ENCODE data around the gene TIPARP. TPM values are rescaled to one million over a fixed set of nuclear protein-coding genes. Genes with fewer than 3 reads are reported as not detected.

Gene TIPARP
- total and polyA plus RNA-seq, 2 of the 8 experiments (the other 6 are each of a cell fraction or from before 2014, with no cell fraction given): 1.6 to 5.8 TPM

Other genes starting within 250 kb of the TIPARP start
- 192 and 208 TPM in 2 replicates for gene SSR3, start 119.5 kb upstream of the TIPARP start, total RNA-seq (2021; fragmentation: NEBNext Ultra II Directional; extraction: Animal tissue kit (Norgen Biotek cat#: 25700))
- 59.5 and 92.7 TPM in 2 replicates for gene SSR3, start 119.5 kb upstream of the TIPARP start, polyA plus RNA-seq (2011; rRNA removed)
- gene LEKR1, start 151.8 kb downstream of the TIPARP start, total RNA-seq (2021; fragmentation: NEBNext Ultra II Directional; extraction: Animal tissue kit (Norgen Biotek cat#: 25700)): not detected in 2 replicates
- gene LEKR1, start 151.8 kb downstream of the TIPARP start, polyA plus RNA-seq (2011; rRNA removed): 0.08 TPM in 2 replicates